HG02610 (cell line): ENCODE measurements around the gene TRIM8.

ENCODE experiments used
- ATAC-seq: cut with Tn5 transposase; IDR thresholded peaks from one replicate; pipeline ENCODE4 v1.9.1; 2021; ENCODE audit warnings: mild to moderate bottlenecking, moderate library complexity; ENCODE audit not compliant: unreplicated experiment

TRIM8 gene

GRCh38 chr10:102644066-102644645, at the start of gene TRIM8:
TRIM8 (plus strand) TSS chr10:102644479; CDS start chr10:102644618, 139 bp downstream.
- ATAC-seq: no peak

- no peak for ATAC-seq
Measured at GRCh38 chr10:102595293-102595692, 49.0 kb upstream of the TRIM8 start.

GRCh38 chr10:102595897-102596296, 48.4 kb upstream of the TRIM8 start:
- no peak for ATAC-seq

- ATAC-seq: no peak
Measured at GRCh38 chr10:102596506-102596971, 47.7 kb upstream of the TRIM8 start.

- ATAC-seq: no peak
Measured at GRCh38 chr10:102597131-102597991, 46.9 kb upstream of the TRIM8 start.

- no peak for ATAC-seq
Measured at GRCh38 chr10:102598243-102598642, 46.0 kb upstream of the TRIM8 start.

GRCh38 chr10:102599565-102600327, 44.5 kb upstream of the TRIM8 start:
- no peak for ATAC-seq

- ATAC-seq: no peak
Measured at GRCh38 chr10:102600816-102601215, 43.5 kb upstream of the TRIM8 start.

- no peak for ATAC-seq
Measured at GRCh38 chr10:102601639-102602038, 42.6 kb upstream of the TRIM8 start.

- no peak for ATAC-seq
Measured at GRCh38 chr10:102602272-102603045, 41.8 kb upstream of the TRIM8 start.

GRCh38 chr10:102603946-102604345, 40.3 kb upstream of the TRIM8 start:
- no peak for ATAC-seq

- no peak for ATAC-seq
Measured at GRCh38 chr10:102604439-102604841, 39.8 kb upstream of the TRIM8 start.

- no peak for ATAC-seq
Measured at GRCh38 chr10:102605712-102606111, 38.6 kb upstream of the TRIM8 start.

GRCh38 chr10:102608487-102608886, 35.8 kb upstream of the TRIM8 start:
- peak; percentile 65 for ATAC-seq

- ATAC-seq: no peak
Measured at GRCh38 chr10:102610441-102610887, 33.8 kb upstream of the TRIM8 start.

GRCh38 chr10:102611514-102612087, 32.7 kb upstream of the TRIM8 start:
- ATAC-seq: no peak

GRCh38 chr10:102612964-102613275, 31.4 kb upstream of the TRIM8 start:
- ATAC-seq: no peak

GRCh38 chr10:102613286-102613685, 31.0 kb upstream of the TRIM8 start:
- ATAC-seq: no peak

- no peak for ATAC-seq
Measured at GRCh38 chr10:102613785-102614184, 30.5 kb upstream of the TRIM8 start.

GRCh38 chr10:102614888-102615287, 29.4 kb upstream of the TRIM8 start:
- ATAC-seq: no peak
